ENCODE measurements around the gene PIK3AP1. TPM values are rescaled to one million over a fixed set of nuclear protein-coding genes. Genes with fewer than 3 reads are reported as not detected.
"Not testable (repeated sequence)": the region's sequence is repeated elsewhere in the genome, so short reads cannot be mapped to it uniquely, and the experiment has no call there.

The PIK3AP1 gene
- polyA plus RNA-seq, 3 donors from 2014 or later: 87.4 to 186 (median 98.3) TPM

- Mint-ChIP-seq H3K4me1 (peaks cover 83 to 88% of the 10 kb centered on the region in 2 donors), H3K27me3 (ENCODE audit: low read depth in 3 of 3) (peaks cover 0 to 5% (median 0%) of the 10 kb centered on the region in 3 donors), H3K36me3 (peaks cover 17 to 29% (median 18%) of the 10 kb centered on the region in 3 donors), H3K4me3 (peak overlapping the region; percentile 55 to 85 (median 81)), H3K9me3 (no peaks in the 10 kb centered on the region), H3K27ac (peak overlapping the region; percentile 70 to 94 (median 88))
- no peak for DNase-seq
These were observed 19.8 kb downstream of the PIK3AP1 start for GRCh38 chr10:96700374-96701099.

DNA sequence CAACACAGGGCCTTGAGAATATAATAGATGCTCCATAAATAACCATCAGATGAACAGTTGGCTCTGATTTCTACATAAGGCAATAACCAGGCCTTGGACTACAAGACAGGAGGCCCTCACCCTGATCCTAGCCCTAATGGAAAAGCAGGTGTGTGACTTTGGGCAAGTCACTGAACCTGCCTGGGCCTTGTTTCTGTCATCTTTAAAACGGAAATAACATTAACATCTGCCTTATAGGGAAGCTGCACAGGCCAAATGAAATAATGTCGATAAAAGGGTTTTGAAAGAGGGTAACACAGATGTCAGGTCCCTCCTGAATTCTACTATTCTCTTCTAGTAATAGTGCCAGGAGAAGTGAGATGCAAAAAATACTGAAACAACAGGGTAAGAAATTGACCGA is 20.7 kb downstream of the PIK3AP1 start:
- peaks cover 12 to 29% (median 13%) of the 10 kb centered on the region in 3 donors for H3K36me3 Mint-ChIP-seq
- peaks cover 84 to 88% of the 10 kb centered on the region in 2 donors for H3K4me1 Mint-ChIP-seq
- H3K27ac Mint-ChIP-seq: peak overlapping the region; percentile 28 to 94 (median 80)
- peak overlapping the region in 2 of 5 donors; percentile 30 to 45 for H3K4me3 Mint-ChIP-seq
- peaks cover 0 to 8% (median 0%) of the 10 kb centered on the region in 3 donors for H3K27me3 Mint-ChIP-seq (ENCODE audit: low read depth in 3 of 3)
- DNase-seq: no peak
- H3K9me3 Mint-ChIP-seq: no peaks in the 10 kb centered on the region

DNA sequence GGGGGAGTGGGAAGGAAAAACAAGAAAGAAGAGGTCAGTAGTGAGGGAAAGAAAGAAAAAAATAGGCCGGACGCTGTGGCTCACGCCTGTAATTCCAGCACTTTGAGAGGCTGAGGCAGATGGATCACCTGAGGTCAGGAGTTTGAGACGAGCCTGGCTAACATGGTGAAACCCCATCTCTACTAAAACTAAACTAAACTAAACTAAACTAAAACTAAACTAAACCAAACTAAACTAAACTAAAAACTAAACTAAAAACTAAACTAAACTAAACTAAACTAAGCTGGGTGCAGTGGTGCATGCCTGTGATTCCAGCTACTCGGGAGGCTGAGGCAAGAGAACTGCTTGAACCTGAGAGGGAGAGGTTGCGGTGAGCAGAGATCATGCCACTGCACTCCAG is 22.0 kb downstream of the PIK3AP1 start:
- not testable (repeated sequence) for H3K9me3 Mint-ChIP-seq; H3K4me3 Mint-ChIP-seq; H3K27me3 Mint-ChIP-seq (ENCODE audit: low read depth in 3 of 3); DNase-seq
- Mint-ChIP-seq H3K4me1 (peaks cover 84 to 87% of the 10 kb centered on the region in 2 donors), H3K27ac (peak overlapping the region in 5 of 6 donors; percentile 81 to 100 (median 95)), H3K36me3 (peaks cover 8 to 23% (median 12%) of the 10 kb centered on the region in 3 donors)

GRCh38 chr10:96697438-96697837 is 22.9 kb downstream of the PIK3AP1 start:
- Mint-ChIP-seq H3K4me1 (peaks cover 85 to 89% of the 10 kb centered on the region in 2 donors), H3K27me3 (ENCODE audit: low read depth in 3 of 3) (peaks cover 0 to 6% (median 0%) of the 10 kb centered on the region in 3 donors), H3K9me3 (no peaks in the 10 kb centered on the region), H3K36me3 (peaks cover 8 to 19% (median 12%) of the 10 kb centered on the region in 3 donors), H3K4me3 (peak overlapping the region in 1 of 5 donors; percentile 5), H3K27ac (peak overlapping the region; percentile 86 to 100 (median 96))
- DNase-seq: no peak

DNA sequence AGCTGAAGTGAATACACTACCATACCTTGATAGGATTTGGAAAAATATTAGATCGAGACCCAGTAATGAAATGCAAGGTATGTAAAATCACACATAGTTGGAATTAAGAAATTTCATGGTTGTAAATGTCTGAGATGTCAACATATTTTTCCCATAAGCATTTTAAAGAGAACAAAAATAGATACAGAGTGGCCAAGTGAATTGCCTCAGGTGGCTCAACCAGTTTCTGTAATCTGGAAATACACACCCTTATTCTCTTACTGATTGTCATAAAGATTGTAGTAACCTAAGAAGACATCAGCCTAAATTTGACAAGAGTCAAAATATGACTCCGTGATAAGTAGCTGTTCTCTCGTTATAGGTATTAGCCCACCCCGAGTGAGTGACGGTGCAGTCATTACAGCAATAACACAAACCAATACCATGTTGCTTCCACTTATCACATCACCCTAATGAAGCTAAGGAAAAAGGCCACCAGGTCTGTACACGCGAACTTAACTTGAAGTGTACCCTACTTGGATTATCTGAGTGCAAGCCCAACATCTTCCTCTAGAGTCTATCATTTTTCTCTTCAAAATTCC is 23.4 kb downstream of the PIK3AP1 start:
- Mint-ChIP-seq H3K4me1 (peaks cover 84 to 88% of the 10 kb centered on the region in 2 donors), H3K9me3 (no peaks in the 10 kb centered on the region), H3K36me3 (peaks cover 8 to 18% (median 13%) of the 10 kb centered on the region in 3 donors), H3K4me3 (peak overlapping the region in 4 of 5 donors; percentile 5 to 86 (median 78)), H3K27ac (peak overlapping the region; percentile 86 to 100 (median 96)), H3K27me3 (ENCODE audit: low read depth in 3 of 3) (peaks cover 0 to 6% (median 0%) of the 10 kb centered on the region in 3 donors)
- no peak for DNase-seq

DNA sequence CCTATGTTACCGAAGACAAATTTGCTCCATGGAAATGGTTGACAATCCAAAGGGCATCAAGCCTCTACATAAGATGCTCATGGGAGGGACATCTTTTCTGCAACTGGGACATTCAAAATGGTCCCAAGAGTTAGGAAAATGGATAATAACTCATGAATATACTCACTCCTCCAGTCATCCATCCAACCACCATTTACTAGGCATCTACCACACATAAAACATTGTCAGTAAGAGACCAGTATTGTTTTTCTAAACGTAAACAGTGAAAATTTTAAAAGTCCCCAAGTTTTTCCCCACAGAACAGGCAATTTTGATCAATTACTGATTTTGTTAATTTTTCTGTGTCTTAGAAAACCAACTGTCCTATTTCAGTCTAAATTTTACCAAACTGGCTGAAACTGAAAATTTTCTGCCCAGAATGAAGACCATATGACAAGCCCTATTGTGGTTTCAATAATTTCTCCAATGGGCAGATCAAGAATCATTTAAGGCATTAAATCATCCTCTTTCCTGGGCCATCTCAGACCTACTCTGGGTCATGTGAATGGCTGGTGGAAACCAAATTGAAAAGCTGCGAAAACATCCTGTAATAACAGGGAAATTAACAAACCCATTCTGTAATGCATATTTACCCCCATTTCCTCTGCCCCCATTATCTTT is 24.2 kb downstream of the PIK3AP1 start:
- Mint-ChIP-seq H3K4me1 (peaks cover 81 to 87% of the 10 kb centered on the region in 2 donors), H3K27me3 (ENCODE audit: low read depth in 3 of 3) (peaks cover 0 to 6% (median 0%) of the 10 kb centered on the region in 3 donors), H3K36me3 (peaks cover 7 to 18% (median 8%) of the 10 kb centered on the region in 3 donors), H3K4me3 (peak overlapping the region; percentile 44 to 86 (median 74)), H3K9me3 (no peaks in the 10 kb centered on the region), H3K27ac (peak overlapping the region; percentile 86 to 100 (median 96))
- peak in 1 of 3 donors; percentile 38 for DNase-seq

DNA sequence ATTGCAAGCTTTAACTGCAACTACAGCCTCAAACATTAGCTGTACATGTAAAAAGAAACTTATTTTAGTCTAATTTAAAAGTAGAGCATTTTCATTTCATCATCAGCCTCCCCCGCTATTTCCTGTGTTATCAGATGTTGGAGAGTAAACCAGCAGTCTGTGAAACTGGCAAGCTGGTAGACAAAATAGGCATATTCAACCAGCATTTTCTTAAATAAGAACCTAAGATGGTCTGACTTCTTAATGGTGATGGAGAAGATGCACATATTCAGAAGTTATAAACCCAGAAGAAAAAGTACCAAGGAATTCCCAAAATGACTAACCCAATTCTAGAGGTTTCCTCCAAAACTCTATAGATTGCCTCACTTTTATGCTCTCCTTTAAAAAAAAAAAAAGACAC is 24.9 kb downstream of the PIK3AP1 start:
- H3K4me3 Mint-ChIP-seq: peak overlapping the region; percentile 44 to 86 (median 74)
- H3K36me3 Mint-ChIP-seq: peaks cover 4 to 17% (median 11%) of the 10 kb centered on the region in 3 donors
- H3K27me3 Mint-ChIP-seq (ENCODE audit: low read depth in 3 of 3): peaks cover 0 to 5% (median 0%) of the 10 kb centered on the region in 3 donors
- DNase-seq: peak; percentile 67 to 72 (median 71)
- H3K9me3 Mint-ChIP-seq: no peaks in the 10 kb centered on the region
- peak overlapping the region; percentile 86 to 100 (median 96) for H3K27ac Mint-ChIP-seq
- H3K4me1 Mint-ChIP-seq: peaks cover 81 to 87% of the 10 kb centered on the region in 2 donors

DNA sequence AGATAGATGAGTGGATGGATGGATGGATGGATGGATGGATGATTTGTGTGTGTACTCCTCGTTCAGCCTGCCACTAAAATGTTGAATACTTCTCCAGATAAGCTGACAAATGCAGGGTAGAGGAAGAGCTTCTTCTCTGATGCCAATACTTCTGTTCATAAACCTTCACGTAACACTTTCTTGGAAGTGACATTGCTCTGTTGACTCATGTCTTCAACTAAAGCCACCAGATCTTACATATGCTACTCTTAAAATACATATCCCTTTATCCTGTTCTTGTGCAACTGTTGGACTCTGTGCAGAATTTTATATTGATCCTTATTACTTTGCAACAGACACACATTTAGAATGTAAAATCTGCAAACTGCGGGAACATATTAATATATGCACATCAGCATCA is 26.9 kb downstream of the PIK3AP1 start:
- Mint-ChIP-seq H3K27ac (peak overlapping the region; percentile 74 to 100 (median 90)), H3K4me3 (peak overlapping the region; percentile 19 to 41 (median 27)), H3K9me3 (no peaks in the 10 kb centered on the region), H3K27me3 (ENCODE audit: low read depth in 3 of 3) (peaks cover 0 to 3% (median 0%) of the 10 kb centered on the region in 3 donors), H3K4me1 (peaks cover 87 to 94% of the 10 kb centered on the region in 2 donors), H3K36me3 (peaks cover 8 to 19% (median 12%) of the 10 kb centered on the region in 3 donors)
- no peak for DNase-seq

- Mint-ChIP-seq H3K27ac (peak overlapping the region in 3 of 6 donors; percentile 66 to 100 (median 70)), H3K27me3 (ENCODE audit: low read depth in 3 of 3) (peaks cover 0 to 3% (median 2%) of the 10 kb centered on the region in 3 donors), H3K4me3 (no peak overlapping the region), H3K36me3 (peaks cover 4 to 18% (median 14%) of the 10 kb centered on the region in 3 donors), H3K9me3 (no peaks in the 10 kb centered on the region), H3K4me1 (peaks cover 86 to 95% of the 10 kb centered on the region in 2 donors)
- DNase-seq: no peak
These were observed 27.9 kb downstream of the PIK3AP1 start for GRCh38 chr10:96692427-96692826.

GRCh38 chr10:96691761-96692160 is 28.6 kb downstream of the PIK3AP1 start:
- Mint-ChIP-seq H3K4me1 (peaks cover 85 to 95% of the 10 kb centered on the region in 2 donors), H3K27me3 (ENCODE audit: low read depth in 3 of 3) (peaks cover 0 to 3% (median 2%) of the 10 kb centered on the region in 3 donors), H3K27ac (peak overlapping the region; percentile 35 to 73 (median 66)), H3K36me3 (peaks cover 4 to 20% (median 15%) of the 10 kb centered on the region in 3 donors), H3K4me3 (no peak overlapping the region), H3K9me3 (no peaks in the 10 kb centered on the region)
- DNase-seq: no peak

GRCh38 chr10:96690755-96691730 is 29.3 kb downstream of the PIK3AP1 start:
- H3K9me3 Mint-ChIP-seq: no peaks in the 10 kb centered on the region
- H3K36me3 Mint-ChIP-seq: peaks cover 4 to 20% (median 15%) of the 10 kb centered on the region in 3 donors
- H3K27ac Mint-ChIP-seq: peak overlapping the region; percentile 36 to 79 (median 67)
- peak in 2 of 3 donors; percentile 31 to 34 for DNase-seq
- peaks cover 0 to 3% (median 2%) of the 10 kb centered on the region in 3 donors for H3K27me3 Mint-ChIP-seq (ENCODE audit: low read depth in 3 of 3)
- no peak overlapping the region for H3K4me3 Mint-ChIP-seq
- peaks cover 85 to 95% of the 10 kb centered on the region in 2 donors for H3K4me1 Mint-ChIP-seq

GRCh38 chr10:96688789-96689188 is 31.5 kb downstream of the PIK3AP1 start:
- Mint-ChIP-seq H3K27me3 (ENCODE audit: low read depth in 3 of 3) (peaks cover 0 to 2% (median 2%) of the 10 kb centered on the region in 3 donors), H3K4me3 (peak overlapping the region in 4 of 5 donors; percentile 7 to 66 (median 54)), H3K36me3 (peaks cover 4 to 20% (median 15%) of the 10 kb centered on the region in 3 donors), H3K9me3 (no peaks in the 10 kb centered on the region), H3K4me1 (peaks cover 85 to 95% of the 10 kb centered on the region in 2 donors), H3K27ac (peak overlapping the region; percentile 30 to 90 (median 70))
- no peak for DNase-seq

Data from immature natural killer cell (primary cell).